Measurements from ENCODE around the gene WDR27.

- TF ChIP-seq CTCF (conservative IDR thresholded peaks at IDR 0.05; ENCODE audit: low read length) = no peak
- no peak for TF ChIP-seq EZH2phosphoT487 (IDR thresholded peaks at IDR 0.05; ENCODE audit: borderline replicate concordance)
Observed at GRCh38 chr6:169470790-169471189, 231.0 kb downstream of the WDR27 start.

Measured in Loucy (cell line).